HepG2 (cell line): ENCODE data around the gene MRS2. TPM values are rescaled to one million over a fixed set of nuclear protein-coding genes. Genes with fewer than 3 reads are reported as not detected.

Source experiments
- GABPA ChIP-seq, 2 experiments: IDR thresholded peaks; 2 replicates each; pipeline ENCODE4 v1.6.1; 2011 to 2016; ENCODE audit warnings: low read depth in 2 of 2, low read length in 1 of 2, missing biosample characterization in 1 of 2, missing genetic modification characterization in 1 of 2
- HNF4G ChIP-seq, 2 experiments: sonication (generic) in 1 of 2; formaldehyde crosslinking in 1 of 2; IDR thresholded peaks; 2 replicates each; pipeline versions ENCODE4 v1.4.0 to v1.6.1; 2011 to 2020; ENCODE audit warnings: borderline replicate concordance in 2 of 2, low read depth in 2 of 2, mild to moderate bottlenecking in 2 of 2, low read length in 1 of 2, missing genetic modification reagents in 1 of 2, moderate library complexity in 1 of 2
- JUND ChIP-seq: sonication (generic); formaldehyde crosslinking; IDR thresholded peaks from 2 replicates; pipeline ENCODE4 v1.8.0; 2022; ENCODE audit warnings: mild to moderate bottlenecking, missing genetic modification reagents
- KAT8 ChIP-seq: IDR thresholded peaks from 2 replicates; pipeline ENCODE4 v1.6.1; 2016; ENCODE audit warnings: missing genetic modification reagents, missing compliant biosample characterization
- KDM1A ChIP-seq: IDR thresholded peaks from 2 replicates; pipeline ENCODE4 v1.6.1; 2016; ENCODE audit warnings: missing compliant biosample characterization
- NRL ChIP-seq: sonication (generic); formaldehyde crosslinking; IDR thresholded peaks from 2 replicates; pipeline ENCODE4 v1.5.0; 2020; ENCODE audit warnings: missing genetic modification reagents, mild to moderate bottlenecking, moderate library complexity, borderline replicate concordance
- RFX1 ChIP-seq: fragments of 450-650 bp; IDR thresholded peaks from 2 replicates; pipeline ENCODE4 v1.6.1; 2017
- RFX3 ChIP-seq: IDR thresholded peaks from 2 replicates; pipeline ENCODE4 v1.6.1; 2016; ENCODE audit warnings: missing biosample characterization, missing genetic modification reagents
- SOX6 ChIP-seq, 2 experiments: fragments of 450-650 bp in 1 of 2; sonication (generic) in 1 of 2; formaldehyde crosslinking in 1 of 2; IDR thresholded peaks; 2 replicates each; pipeline versions ENCODE4 v1.4.0 to v1.6.1; 2017 to 2020; ENCODE audit warnings: antibody characterized with exemption in 1 of 2, mild to moderate bottlenecking in 1 of 2, missing genetic modification reagents in 1 of 2
- STAG1 ChIP-seq: sonication (generic); formaldehyde crosslinking; IDR thresholded peaks from 2 replicates; pipeline ENCODE4 v1.4.0; 2020; ENCODE audit warnings: missing genetic modification reagents
- SUZ12 ChIP-seq: fragments of 150-350 bp; IDR thresholded peaks from 2 replicates; pipeline ENCODE4 v1.6.1; 2014; ENCODE audit warnings: low read depth, low read length
- ZKSCAN5 ChIP-seq: sonication (generic); formaldehyde crosslinking; IDR thresholded peaks from 2 replicates; pipeline ENCODE4 v1.5.1; 2020; ENCODE audit warnings: mild to moderate bottlenecking, missing genetic modification reagents
- ZNF317 ChIP-seq: sonication (generic); formaldehyde crosslinking; IDR thresholded peaks from 2 replicates; pipeline ENCODE4 v1.5.0; 2020; ENCODE audit warnings: mild to moderate bottlenecking, missing genetic modification reagents
- ZNF430 ChIP-seq: sonication (generic); formaldehyde crosslinking; IDR thresholded peaks from 2 replicates; pipeline ENCODE4 v1.9.0; 2021; ENCODE audit warnings: mild to moderate bottlenecking, missing genetic modification reagents
- ZNF792 ChIP-seq: IDR thresholded peaks from 2 replicates; pipeline ENCODE4 v1.6.1; 2016
- ZNF883 ChIP-seq: sonication (generic); formaldehyde crosslinking; IDR thresholded peaks from 2 replicates; pipeline ENCODE4 v1.5.1; 2020; ENCODE audit warnings: mild to moderate bottlenecking, missing genetic modification reagents; ENCODE audit errors: not compliant biosample characterization
- polyA plus RNA-seq, 8 experiments: library from polyadenylated mRNA; depleted of rRNA in 3 of 8; stranded (reverse) in 7 of 8; unstranded in 1 of 8; fragments of >200 nt; fragmentation: Illumina TruSeq in 4 of 8; extraction: Trizol in 4 of 8; gene quantifications; 2 replicates each; pipeline versions ENCODE4 v1.2.1 to v1.2.3, GENCODE V29; 2011 to 2016; ENCODE audit warnings: low read depth in 4 of 8, missing spikeins in 1 of 8, mixed read lengths in 1 of 8; ENCODE audit not compliant: insufficient read depth in 1 of 8
- total RNA-seq, 5 experiments: library from RNA; depleted of rRNA; stranded (reverse); fragments of >200 nt; fragmentation: Illumina TruSeq; extraction: Trizol; gene quantifications; 2 replicates each; pipeline ENCODE4 v1.2.3, GENCODE V29; 2016; ENCODE audit warnings: low read depth in 1 of 5
- TF ChIP-seq, protein P1 (sequence below): IDR thresholded peaks from 2 replicates; pipeline ENCODE4 v1.6.1; 2016; ENCODE audit warnings: low read depth, missing genetic modification reagents, missing compliant biosample characterization
- TF ChIP-seq, protein P2 (sequence below): sonication (generic); formaldehyde crosslinking; IDR thresholded peaks from 2 replicates; pipeline ENCODE4 v1.5.0; 2020; ENCODE audit warnings: mild to moderate bottlenecking, low read depth, missing genetic modification reagents, borderline replicate concordance
- TF ChIP-seq, protein P3 (sequence below): sonication (generic); formaldehyde crosslinking; IDR thresholded peaks from 2 replicates; pipeline ENCODE4 v1.5.1; 2020; ENCODE audit warnings: missing genetic modification reagents, mild to moderate bottlenecking, borderline replicate concordance
- TF ChIP-seq, protein P4 (sequence below): sonication (generic); formaldehyde crosslinking; IDR thresholded peaks from 2 replicates; pipeline ENCODE4 v1.5.1; 2020; ENCODE audit warnings: mild to moderate bottlenecking, moderate library complexity, missing genetic modification reagents

Gene MRS2
- total and polyA plus RNA-seq, 2 of the 13 experiments (the other 11 are each of a cell fraction or from before 2014, with no cell fraction given) = 31.1 to 83.8 TPM

DNA sequence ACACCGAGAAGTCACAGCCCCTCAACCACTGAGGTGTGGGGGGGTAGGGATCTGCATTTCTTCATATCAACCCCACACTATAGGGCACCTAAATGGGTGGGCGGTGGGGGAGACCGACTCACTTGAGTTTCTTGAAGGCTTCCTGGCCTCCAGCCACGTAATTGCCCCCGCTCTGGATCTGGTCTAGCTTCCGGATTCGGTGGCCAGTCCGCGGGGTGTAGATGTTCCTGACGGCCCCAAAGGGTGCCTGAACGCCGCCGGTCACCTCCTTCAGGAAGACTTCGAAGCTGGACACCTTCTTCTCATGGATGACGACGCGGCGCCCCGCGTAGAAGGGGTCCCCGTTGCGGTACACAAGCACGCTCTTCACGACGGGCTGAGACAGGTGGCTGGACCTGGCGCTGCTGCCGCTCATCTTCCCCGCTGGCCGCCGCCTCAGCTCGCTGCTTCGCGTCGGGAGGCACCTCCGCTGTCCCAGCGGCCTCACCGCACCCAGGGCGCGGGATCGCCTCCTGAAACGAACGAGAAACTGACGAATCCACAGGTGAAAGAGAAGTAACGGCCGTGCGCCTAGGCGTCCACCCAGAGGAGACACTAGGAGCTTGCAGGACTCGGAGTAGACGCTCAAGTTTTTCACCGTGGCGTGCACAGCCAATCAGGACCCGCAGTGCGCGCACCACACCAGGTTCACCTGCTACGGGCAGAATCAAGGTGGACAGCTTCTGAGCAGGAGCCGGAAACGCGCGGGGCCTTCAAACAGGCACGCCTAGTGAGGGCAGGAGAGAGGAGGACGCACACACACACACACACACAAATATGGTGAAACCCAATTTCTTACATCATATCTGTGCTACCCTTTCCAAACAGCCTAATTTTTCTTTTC, 45.2 kb upstream of the MRS2 start, which contains the start of gene DCDC2 (continued):
- TF ChIP-seq, protein P1, sequence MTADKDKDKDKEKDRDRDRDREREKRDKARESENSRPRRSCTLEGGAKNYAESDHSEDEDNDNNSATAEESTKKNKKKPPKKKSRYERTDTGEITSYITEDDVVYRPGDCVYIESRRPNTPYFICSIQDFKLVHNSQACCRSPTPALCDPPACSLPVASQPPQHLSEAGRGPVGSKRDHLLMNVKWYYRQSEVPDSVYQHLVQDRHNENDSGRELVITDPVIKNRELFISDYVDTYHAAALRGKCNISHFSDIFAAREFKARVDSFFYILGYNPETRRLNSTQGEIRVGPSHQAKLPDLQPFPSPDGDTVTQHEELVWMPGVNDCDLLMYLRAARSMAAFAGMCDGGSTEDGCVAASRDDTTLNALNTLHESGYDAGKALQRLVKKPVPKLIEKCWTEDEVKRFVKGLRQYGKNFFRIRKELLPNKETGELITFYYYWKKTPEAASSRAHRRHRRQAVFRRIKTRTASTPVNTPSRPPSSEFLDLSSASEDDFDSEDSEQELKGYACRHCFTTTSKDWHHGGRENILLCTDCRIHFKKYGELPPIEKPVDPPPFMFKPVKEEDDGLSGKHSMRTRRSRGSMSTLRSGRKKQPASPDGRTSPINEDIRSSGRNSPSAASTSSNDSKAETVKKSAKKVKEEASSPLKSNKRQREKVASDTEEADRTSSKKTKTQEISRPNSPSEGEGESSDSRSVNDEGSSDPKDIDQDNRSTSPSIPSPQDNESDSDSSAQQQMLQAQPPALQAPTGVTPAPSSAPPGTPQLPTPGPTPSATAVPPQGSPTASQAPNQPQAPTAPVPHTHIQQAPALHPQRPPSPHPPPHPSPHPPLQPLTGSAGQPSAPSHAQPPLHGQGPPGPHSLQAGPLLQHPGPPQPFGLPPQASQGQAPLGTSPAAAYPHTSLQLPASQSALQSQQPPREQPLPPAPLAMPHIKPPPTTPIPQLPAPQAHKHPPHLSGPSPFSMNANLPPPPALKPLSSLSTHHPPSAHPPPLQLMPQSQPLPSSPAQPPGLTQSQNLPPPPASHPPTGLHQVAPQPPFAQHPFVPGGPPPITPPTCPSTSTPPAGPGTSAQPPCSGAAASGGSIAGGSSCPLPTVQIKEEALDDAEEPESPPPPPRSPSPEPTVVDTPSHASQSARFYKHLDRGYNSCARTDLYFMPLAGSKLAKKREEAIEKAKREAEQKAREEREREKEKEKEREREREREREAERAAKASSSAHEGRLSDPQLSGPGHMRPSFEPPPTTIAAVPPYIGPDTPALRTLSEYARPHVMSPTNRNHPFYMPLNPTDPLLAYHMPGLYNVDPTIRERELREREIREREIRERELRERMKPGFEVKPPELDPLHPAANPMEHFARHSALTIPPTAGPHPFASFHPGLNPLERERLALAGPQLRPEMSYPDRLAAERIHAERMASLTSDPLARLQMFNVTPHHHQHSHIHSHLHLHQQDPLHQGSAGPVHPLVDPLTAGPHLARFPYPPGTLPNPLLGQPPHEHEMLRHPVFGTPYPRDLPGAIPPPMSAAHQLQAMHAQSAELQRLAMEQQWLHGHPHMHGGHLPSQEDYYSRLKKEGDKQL (CRISPR knock-in tag) = 0 out of 2 replicates have a peak, but pooled peaks have one; percentile 35
- TF ChIP-seq ZKSCAN5 (CRISPR knock-in tag) (no peak), RFX1 (no peak), HNF4G (IDR thresholded peaks at IDR 0.05; ENCODE audit: borderline replicate concordance, low read depth, low read length) (no peak), HNF4G (CRISPR knock-in tag; IDR thresholded peaks at IDR 0.05; ENCODE audit: borderline replicate concordance, low read depth) (peak; percentile 59; the same call in 1 of the 2 replicates), SUZ12 (no peak), STAG1 (peak; percentile 32), GABPA (IDR thresholded peaks at IDR 0.05; ENCODE audit: low read depth, low read length) (peak; percentile 28; the same call in 1 of the 2 replicates), GABPA (CRISPR knock-in tag; IDR thresholded peaks at IDR 0.05; ENCODE audit: low read depth) (peak; percentile 77), KDM1A (CRISPR knock-in tag) (no peak), RFX3 (CRISPR knock-in tag) (no peak), ZNF883 (CRISPR knock-in tag) (peak; percentile 94), JUND (peak; percentile 60; the same call in 1 of the 2 replicates), SOX6 (IDR thresholded peaks at IDR 0.05) (no peak), SOX6 (CRISPR knock-in tag; IDR thresholded peaks at IDR 0.05) (peak; percentile 73), ZNF430 (CRISPR knock-in tag) (peak; percentile 93), ZNF792 (peak; percentile 60; the same call in 1 of the 2 replicates), NRL (CRISPR knock-in tag) (peak; percentile 99), ZNF317 (CRISPR knock-in tag) (no peak), KAT8 (CRISPR knock-in tag) (no peak)
- TF ChIP-seq, protein P2, sequence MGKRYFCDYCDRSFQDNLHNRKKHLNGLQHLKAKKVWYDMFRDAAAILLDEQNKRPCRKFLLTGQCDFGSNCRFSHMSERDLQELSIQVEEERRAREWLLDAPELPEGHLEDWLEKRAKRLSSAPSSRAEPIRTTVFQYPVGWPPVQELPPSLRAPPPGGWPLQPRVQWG = no peak
- TF ChIP-seq, protein P3, sequence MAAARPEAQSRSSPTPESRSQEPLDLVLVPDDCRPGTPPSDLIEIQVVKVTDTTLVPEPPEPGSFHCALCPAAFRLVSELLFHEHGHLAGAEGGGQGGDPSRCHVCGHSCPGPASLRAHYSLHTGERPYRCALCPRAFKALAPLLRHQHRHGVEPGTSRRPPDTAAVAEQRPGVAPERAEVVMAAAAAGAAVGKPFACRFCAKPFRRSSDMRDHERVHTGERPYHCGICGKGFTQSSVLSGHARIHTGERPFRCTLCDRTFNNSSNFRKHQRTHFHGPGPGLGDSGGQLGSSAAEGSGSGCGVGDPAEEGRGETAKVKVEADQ = peak; percentile 74; the same call in 1 of the 2 replicates
- TF ChIP-seq, protein P4, sequence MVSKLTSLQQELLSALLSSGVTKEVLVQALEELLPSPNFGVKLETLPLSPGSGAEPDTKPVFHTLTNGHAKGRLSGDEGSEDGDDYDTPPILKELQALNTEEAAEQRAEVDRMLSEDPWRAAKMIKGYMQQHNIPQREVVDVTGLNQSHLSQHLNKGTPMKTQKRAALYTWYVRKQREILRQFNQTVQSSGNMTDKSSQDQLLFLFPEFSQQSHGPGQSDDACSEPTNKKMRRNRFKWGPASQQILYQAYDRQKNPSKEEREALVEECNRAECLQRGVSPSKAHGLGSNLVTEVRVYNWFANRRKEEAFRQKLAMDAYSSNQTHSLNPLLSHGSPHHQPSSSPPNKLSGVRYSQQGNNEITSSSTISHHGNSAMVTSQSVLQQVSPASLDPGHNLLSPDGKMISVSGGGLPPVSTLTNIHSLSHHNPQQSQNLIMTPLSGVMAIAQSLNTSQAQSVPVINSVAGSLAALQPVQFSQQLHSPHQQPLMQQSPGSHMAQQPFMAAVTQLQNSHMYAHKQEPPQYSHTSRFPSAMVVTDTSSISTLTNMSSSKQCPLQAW (CRISPR knock-in tag) = peak; percentile 59
